Body of pancreas (tissue), 4 donors: Measurements from ENCODE around the gene CCDC73.

Source experiments
- POLR2A ChIP-seq, 3 donors: fragments of 450-650 bp; IDR thresholded peaks; one replicate each; pipeline ENCODE4 v1.6.1; 2016; ENCODE audit warnings: antibody characterized with exemption in 3 of 3, mild to moderate bottlenecking in 2 of 3
- TF ChIP-seq, protein P1 (sequence below), 7 experiments: fragments of 450-650 bp in 4 of 7; fragments of 200-600 bp in 3 of 7; sonication (generic) in 3 of 7; IDR thresholded peaks; one replicate each; pipeline ENCODE4 v1.5.1; 2016 to 2019; ENCODE audit warnings: antibody characterized with exemption in 7 of 7

DNA sequence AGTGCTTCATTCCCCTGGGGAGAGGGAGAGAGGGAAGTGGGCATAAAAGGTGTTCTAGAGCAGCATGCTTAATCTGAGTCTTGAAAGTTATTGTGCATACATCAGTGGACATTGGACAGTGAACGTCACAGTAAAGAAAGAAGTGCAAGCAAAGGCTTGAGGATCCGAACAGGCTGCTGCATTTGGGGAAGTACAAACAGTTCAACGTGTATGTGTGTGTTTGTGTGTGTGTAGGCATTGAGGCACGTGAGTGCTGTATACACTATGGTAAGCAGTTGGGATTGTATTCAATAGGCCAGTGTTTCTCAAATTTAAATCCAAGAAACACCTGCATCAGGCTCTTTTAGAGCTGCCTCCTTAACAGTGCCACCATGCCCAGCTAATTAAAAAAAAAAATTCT, 221.2 kb downstream of the CCDC73 start:
- TF ChIP-seq, protein P1, sequence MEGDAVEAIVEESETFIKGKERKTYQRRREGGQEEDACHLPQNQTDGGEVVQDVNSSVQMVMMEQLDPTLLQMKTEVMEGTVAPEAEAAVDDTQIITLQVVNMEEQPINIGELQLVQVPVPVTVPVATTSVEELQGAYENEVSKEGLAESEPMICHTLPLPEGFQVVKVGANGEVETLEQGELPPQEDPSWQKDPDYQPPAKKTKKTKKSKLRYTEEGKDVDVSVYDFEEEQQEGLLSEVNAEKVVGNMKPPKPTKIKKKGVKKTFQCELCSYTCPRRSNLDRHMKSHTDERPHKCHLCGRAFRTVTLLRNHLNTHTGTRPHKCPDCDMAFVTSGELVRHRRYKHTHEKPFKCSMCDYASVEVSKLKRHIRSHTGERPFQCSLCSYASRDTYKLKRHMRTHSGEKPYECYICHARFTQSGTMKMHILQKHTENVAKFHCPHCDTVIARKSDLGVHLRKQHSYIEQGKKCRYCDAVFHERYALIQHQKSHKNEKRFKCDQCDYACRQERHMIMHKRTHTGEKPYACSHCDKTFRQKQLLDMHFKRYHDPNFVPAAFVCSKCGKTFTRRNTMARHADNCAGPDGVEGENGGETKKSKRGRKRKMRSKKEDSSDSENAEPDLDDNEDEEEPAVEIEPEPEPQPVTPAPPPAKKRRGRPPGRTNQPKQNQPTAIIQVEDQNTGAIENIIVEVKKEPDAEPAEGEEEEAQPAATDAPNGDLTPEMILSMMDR (IDR thresholded peaks at IDR 0.05) = no peak
- no peak for TF ChIP-seq POLR2A (IDR thresholded peaks at IDR 0.05)
